Measurements from ENCODE around the gene FDPS.
"Not testable (repeated sequence)": the region's sequence is repeated elsewhere in the genome, so short reads cannot be mapped to it uniquely, and the experiment has no call there.

The FDPS gene

DNA sequence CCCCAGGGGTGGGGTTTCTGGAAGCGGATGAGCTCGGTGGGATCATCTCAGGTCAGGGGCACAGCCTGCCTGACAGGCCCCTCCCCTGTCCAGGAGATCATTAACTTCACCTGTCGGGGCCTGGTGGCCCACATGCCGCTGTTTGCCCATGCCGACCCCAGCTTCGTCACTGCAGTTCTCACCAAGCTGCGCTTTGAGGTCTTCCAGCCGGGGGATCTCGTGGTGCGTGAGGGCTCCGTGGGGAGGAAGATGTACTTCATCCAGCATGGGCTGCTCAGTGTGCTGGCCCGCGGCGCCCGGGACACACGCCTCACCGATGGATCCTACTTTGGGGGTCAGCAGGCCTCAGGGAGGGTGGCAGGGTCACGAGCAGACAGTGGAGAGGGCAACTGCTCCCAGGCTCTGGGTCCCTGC, 23.0 kb upstream of the FDPS start:
- no peak for DNase-seq (ENCODE audit: low read depth in 2 of 2)

DNA sequence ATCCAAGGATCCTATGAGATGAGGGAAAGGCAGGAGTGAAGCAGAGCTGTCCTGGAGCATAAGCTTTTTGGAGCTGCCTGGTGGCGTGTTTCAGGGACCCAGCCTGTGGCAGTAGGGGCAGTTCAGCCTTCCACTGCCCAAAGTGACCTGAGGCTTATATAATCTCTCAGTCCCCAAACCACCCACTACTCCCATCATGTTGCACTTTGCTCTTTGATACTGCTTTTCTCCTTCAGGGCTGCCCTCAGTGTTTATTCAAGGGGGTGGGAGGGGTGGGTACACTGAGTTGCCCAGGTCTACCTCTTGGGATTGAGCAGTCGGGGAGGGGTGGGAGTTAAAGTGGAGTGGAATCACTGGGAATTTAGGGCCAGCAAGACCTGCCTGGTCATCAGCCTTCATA, 22.1 kb upstream of the FDPS start:
- no peak for DNase-seq (ENCODE audit: low read depth in 2 of 2)

DNA sequence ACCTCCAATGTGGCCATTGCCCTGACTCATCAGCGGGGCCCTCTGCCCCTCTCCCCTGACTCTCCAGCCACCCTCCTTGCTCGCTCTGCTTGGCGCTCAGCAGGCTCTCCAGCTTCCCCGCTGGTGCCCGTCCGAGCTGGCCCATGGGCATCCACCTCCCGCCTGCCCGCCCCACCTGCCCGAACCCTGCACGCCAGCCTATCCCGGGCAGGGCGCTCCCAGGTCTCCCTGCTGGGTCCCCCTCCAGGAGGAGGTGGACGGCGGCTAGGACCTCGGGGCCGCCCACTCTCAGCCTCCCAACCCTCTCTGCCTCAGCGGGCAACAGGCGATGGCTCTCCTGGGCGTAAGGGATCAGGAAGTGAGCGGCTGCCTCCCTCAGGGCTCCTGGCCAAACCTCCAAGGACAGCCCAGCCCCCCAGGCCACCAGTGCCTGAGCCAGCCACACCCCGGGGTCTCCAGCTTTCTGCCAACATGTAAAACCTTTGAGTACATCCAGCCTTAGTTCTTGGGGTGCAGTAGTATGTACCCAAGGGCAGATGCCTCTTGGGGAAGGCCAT, 20.6 kb upstream of the FDPS start:
- DNase-seq (ENCODE audit: low read depth in 2 of 2): no peak

DNA sequence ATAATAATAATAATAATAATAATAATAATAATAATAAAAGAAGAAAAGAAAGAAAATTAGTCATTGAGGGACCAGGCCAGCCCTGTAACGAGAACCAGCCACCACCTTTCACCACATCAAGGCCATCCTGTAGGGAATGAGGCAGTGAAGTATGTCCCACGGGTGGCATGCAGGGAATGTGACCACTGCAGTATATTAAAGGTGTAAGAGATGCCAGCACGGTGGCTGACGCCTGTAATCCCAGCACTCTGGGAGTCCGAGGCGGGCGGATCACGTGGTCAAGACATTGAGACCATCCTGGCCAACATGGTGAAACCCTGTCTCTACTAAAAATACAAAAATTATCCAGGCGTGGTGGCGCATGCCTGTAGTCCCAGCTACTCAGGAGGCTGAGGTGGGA, 17.7 kb upstream of the FDPS start:
- DNase-seq (ENCODE audit: low read depth in 2 of 2): not testable (repeated sequence)

DNA sequence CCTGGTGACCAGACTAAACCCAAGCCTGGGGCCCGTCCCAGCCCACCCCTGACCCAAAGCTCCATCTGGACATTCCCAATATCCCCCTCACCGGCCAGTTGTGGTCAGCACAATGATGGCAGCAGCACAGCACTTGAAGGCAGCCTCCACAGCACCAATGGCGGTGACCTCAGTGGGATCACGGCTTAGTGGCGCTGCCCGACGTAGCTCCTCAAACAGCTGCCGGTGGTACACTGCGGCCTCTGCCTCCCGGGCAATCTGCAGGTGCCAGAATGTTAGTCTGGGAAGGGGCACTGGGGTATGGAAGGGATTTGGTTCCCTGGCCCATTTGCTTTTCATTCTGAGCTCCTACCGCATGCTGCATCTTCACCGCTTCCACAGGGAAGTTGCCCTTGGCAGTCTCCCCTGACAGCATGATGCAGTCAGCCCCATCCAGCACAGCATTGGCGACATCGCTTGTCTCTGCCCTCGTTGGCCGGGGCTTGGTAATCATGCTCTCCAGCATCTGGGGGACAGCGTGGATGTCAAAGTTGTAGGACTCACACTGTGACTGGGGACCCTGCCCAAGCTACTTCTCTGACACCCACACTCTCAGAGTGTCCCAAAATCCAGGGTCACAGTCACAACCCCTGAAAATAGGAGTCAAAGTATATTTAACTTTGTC, 15.4 kb upstream of the FDPS start:
- DNase-seq (ENCODE audit: low read depth in 2 of 2): no peak

DNA sequence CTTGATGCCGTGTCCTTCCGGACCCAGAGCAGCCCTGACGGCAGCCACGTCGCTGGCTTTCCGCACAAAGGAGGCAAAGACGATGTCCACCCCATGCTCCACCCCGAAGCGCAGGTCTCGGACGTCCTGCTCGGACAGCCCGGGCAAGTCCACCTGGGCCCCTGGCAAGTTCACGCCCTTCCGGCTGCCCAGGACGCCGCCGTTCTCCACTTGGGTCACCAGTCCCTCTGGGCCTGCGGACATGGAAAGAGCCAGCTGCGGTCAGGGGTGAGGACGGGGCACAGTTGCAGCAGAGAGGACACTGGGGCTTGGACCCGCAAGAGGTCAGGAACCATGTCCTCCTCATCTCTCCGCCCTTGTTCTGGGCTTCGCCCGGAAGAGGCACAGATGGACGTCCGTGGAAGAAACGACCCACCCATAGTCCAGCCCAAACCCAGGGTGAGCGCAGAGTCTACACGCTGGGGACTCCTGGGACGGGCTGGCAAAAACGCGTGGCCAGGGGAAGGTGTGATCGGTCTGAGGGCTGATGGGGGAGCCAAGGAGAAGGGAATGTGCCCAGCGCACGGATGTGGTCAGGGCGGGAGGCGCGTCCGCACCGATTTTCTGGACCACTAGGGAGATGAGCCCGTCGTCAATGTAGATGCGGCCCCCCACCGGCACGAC, 14.0 kb upstream of the FDPS start:
- no peak for DNase-seq (ENCODE audit: low read depth in 2 of 2)

DNA sequence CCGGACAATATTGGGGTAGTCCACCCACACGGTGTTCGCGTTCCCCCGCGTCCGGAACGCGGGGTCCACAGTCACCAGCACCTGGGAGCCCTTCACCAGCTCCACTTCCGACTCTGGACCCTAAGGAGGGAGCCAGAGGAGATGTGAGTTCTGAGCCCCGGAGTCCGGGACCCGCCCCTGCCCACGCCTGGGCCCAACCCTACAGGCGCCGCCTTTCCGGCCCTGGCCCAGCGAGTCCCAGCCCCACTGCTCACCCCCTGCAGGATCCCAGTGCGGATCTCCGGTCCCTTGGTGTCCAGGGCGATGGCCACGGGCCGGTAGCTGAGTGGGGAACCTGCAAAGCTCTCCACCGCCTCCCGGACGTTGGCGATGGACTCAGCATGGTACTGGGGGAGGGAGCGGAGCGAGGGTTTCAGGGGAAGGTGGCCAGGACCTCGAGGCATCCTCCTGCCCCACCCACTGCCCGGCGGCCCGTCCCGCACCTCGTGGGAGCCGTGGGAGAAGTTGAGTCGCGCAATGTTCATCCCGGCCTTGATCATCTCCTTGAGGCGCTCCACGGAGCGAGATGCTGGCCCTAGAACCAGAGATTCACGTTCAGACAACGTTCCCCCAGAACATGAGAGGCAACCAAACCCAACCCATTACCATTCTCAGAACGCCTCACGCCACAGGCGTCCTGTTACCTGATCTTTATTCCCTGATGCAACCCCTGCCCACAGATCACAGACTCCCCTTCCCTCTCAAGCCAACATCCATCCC, 13.3 kb upstream of the FDPS start:
- DNase-seq (ENCODE audit: low read depth in 2 of 2): no peak

DNA sequence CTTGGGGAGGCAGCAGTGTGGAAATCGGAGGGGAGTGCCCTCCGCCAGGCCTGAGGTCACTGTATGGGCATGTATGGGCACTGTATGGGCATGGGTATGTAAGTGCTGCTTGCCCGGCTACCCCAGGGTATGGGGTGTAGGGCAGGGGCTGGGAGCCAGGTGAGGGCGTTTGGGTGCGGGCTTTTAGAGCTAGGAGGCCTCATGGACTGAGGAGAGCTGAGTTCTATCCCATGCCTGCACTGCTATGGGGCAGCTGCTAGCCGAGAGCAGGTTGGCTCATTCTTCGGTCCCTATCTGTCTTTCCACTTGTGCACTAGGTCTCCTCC, 12.8 kb upstream of the FDPS start:
- no peak for DNase-seq (ENCODE audit: low read depth in 2 of 2)

DNA sequence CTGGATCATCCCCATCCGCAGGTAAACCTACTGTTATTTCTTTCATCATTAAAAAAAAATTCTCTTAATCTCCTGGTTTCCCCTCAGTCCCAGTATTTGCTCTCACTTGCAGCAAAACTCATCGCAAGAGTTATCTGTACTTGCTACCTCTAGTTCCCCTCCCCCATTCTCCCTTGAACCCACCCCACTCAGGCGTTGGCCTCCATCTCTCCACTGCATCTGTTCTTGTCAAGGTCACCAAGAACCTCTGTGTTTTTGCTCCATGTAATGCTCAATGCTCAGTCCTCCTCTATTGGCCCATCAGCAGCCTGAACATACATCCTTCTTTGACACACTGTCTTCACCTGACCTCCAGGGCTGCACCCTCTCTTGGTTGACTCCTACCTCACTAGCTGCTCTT, 12.0 kb upstream of the FDPS start:
- no peak for DNase-seq (ENCODE audit: low read depth in 2 of 2)

DNA sequence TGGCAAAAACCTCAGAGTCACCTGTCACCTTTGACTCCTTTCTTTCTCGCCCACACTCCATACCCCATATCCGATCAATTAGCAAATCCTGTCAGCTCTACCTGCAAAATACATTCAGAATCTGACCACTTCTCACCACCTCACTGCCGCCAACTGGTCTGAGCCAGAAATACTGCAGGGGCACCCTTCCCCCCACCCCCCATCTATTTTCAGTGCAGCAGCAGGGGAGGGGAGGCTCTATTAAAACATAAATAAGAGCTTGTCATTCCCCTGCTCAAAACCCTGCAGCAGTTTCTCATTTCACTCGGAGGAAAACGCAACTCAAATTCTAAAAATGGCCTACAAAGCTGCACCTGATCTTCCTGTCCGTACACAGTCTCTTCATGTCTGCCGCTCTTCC, 11.3 kb upstream of the FDPS start:
- DNase-seq (ENCODE audit: low read depth in 2 of 2): no peak

DNA sequence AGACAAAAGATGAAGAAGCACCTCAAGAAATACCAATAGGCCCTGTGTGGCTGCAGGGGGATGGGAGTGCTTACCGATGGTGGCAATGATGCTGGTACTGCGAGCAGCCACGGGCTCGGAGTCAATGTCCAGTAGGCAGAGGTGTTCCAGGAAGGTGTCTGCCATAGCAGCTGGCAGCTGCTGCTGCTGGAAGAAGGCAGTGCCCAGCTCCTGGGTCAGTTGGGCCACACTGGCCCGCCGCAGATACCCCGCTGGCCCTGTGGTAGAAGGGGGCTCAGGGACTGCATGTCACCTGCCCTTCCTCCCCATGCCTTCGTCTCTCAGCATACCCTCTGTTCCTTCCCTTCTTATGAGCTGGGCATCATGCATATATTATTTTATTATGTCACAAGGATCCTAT, 8.6 kb upstream of the FDPS start:
- DNase-seq (ENCODE audit: low read depth in 2 of 2): no peak

DNA sequence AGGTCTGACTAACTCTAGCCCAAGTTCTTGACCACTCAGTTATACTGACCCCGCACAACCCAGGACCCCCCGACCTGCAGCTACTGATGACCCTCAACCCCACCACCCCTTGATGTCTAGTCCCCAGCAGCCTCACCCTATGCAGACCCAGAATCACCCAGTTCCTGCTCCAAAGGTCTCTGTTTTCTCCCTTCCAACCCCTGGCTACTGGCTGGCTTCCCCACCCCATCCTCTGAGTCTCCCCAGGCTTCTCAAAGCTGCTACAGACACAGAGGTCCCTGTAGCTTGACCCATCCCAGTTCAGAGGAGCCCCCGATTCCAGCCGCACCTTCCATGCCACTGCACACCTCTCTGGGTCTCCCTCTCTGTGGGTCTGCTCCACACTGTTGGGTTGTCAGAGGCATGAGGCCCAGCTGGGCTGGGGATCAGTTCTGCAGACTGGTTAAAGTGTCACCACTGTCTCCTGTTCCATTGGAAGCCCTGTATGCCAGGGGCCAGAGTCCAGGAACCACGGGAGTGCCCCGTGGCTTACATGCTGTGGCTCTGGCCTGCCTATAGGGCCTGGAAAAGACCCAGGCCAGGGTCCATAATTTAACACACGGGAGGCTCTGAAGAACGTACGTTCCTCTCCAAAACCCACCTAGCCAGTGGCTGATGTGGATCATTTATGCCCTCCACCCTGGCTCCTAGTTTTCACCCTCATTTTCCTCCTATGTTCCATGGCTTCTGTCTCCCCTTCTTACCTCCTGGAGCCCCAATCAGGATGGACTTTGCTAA, 7.9 kb upstream of the FDPS start:
- no peak for DNase-seq (ENCODE audit: low read depth in 2 of 2)

DNA sequence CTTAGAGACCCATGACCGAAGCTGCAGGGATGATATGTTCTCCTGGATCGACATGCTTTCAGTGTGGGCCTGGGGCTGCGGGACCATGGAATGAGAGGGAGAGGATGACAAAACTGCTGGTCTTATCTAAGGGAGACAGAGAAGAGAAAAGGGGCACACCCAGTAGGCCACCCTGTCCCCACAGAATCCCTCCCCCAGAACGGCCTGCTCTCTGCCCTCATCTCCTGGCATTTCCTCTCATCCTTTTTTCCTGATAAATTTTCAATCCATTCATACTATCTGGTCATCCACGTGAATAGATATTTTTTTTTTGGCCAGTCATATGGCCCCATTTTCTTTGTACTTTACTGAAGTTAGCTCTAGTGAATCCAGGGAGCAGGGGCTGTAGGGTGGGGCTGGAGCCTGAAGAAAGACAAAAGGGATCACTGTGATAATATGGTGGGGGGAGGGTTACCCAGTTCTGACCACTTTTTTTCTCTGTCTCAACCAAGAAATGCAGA, 7.3 kb upstream of the FDPS start, which contains the start of gene PKLR:
TSS of gene PKLR (minus strand) at position 97 of the 500 bp plus-strand sequence. CDS start at position 54, 43 bp downstream.
- DNase-seq (ENCODE audit: low read depth in 2 of 2): no peak

DNA sequence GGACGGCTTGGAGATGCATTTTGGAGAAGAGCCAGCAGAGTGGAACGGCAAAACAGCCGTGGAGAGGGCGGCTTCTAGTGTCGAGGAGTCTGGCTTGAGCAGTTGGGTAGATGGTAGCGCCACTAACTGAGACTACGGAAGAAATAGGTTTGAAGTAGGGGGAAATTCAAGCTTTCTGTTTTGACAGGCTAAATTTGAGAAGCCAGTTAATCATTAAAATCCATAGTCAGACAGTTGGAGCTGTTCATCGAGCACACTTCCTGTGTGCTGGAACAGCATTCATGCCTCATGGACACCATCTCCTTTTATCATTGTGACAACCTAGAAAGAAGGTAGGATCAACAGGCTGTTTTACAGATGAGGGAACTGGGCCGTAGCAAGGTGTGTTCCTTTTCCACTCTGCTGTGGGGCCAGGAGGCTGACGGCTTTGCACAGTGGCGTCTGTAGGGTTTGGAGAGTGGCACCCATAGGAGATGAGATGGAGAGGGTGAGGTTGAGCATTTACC, 4.1 kb upstream of the FDPS start:
- DNase-seq (ENCODE audit: low read depth in 2 of 2): no peak

DNA sequence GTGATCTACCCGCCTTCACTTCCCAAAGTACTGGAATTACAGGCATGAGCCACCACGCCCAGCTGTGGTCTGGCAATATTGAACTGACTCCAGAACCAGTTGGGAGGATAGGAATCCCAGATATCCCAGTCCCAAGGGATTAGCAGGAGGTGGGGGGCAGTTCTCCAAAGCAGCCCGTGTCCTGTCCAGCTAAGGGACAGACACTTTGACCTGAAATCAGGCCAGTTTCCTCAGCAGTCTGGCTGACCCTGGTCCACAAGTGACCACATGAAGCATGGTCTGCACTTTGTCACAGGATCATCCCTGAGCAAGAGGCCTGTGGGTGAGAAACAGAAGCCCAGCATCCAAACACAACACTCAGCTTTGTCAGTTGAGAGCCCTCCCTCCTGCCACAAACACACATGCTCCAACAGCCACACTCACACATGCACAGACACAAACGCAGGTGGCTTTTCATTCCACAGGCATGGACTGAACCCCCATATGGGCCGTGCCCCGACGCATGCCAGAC, 2.7 kb upstream of the FDPS start:
- DNase-seq (ENCODE audit: low read depth in 2 of 2): no peak

DNA sequence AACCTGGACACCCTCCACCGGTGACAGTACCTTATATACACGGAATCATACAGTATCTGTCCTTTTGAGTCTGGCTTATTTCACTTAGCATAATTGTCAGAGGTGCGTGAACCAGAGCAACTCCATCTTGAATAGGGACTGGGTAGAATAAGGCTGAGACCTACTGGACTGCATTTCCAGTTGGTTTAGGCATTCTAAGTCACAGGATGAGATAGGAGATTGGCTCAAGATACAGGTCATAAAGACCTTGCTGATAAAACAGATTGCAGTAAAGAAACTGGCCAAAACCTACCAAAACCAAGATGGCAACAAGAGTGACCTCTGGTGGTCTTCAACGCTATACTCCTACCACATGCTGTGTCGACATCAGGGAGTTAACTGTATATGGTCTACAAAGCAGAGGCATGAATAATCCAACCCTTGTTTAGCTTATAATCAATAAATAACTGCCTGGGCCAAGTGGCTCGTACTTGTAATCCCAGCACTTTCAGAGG, 1.4 kb upstream of the FDPS start:
- no peak for DNase-seq (ENCODE audit: low read depth in 2 of 2)

DNA sequence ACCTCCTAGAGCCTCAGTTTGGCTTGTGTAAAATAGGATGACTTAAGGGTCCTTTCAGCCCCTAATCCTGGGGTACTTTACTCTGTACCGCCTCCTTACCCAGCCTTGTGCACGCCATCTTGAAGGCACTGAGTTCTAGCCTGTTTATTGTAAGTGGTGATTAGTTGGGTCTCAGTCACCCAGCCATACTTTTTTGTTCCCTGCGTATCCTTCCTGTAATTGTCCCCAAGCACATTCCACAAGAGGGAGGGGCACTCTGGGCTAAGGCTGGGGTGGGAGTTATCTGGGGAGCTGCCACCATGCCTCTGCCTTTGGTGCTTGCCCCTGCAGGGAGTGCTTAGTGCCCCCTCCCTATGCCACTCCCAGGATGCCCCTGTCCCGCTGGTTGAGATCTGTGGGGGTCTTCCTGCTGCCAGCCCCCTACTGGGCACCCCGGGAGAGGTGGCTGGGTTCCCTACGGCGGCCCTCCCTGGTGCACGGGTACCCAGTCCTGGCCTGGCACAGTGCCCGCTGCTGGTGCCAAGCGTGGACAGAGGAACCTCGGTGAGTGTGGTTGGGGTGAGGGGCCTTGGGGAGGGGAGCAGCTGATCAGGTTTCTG, 856 bp downstream of the FDPS start:
- no peak for DNase-seq (ENCODE audit: low read depth in 2 of 2)

DNA sequence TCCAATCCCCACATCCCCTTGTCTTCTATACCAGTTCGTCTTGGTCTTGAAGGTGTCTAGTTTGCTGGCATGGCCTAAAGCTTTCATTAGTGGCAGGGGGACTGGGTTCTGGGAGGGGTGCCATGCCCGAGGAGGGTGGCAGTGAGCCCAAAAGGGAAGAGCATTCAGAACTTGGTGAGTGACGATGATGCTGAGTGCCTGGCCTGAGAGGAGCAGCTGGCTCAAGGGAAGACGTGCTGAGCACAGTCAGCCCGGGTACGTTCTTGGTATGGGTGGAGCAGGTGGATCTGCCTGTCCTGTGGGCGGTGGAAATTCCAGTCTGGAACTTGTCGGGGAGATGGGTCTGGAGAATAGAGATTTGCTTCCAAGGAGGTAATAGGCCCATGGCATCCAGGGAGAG, 4.6 kb downstream of the FDPS start:
- no peak for DNase-seq (ENCODE audit: low read depth in 2 of 2)

DNA sequence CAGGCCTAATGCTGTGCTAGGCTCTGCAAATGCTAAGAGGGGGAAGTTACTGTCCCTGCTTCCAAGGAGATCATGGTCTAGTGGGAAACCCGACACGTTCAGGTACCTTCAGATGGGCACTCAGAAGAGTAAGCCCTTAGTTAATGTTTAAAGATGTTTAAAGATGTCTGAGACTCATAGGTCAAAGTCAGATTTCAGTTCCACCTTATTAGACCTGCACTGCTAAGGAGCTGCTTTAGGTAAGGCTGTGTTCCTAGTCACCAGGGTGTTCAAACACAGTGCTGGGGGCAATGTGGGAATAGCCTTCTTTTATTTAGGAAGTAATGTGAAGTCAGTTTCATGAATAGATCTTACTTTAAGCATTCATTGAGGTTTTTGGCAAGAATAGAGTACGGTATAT, 8.3 kb downstream of the FDPS start:
- no peak for DNase-seq (ENCODE audit: low read depth in 2 of 2)

DNA sequence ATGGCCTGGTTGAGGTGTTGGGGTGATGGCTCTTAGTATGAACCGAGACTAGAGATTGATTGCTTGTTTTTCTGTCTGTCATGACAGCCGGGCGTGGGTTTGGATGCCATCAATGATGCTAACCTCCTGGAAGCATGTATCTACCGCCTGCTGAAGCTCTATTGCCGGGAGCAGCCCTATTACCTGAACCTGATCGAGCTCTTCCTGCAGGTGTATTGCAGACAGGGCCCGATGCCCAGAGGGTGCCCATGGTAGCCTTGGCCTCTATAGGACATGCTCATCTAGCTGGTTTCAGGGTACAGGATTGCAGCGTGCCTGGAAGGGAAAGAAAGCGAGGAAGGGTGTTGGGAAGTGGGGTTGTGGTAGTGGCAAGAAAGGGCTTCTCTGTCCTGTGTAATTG, 9.4 kb downstream of the FDPS start:
- DNase-seq (ENCODE audit: low read depth in 2 of 2): no peak

DNA sequence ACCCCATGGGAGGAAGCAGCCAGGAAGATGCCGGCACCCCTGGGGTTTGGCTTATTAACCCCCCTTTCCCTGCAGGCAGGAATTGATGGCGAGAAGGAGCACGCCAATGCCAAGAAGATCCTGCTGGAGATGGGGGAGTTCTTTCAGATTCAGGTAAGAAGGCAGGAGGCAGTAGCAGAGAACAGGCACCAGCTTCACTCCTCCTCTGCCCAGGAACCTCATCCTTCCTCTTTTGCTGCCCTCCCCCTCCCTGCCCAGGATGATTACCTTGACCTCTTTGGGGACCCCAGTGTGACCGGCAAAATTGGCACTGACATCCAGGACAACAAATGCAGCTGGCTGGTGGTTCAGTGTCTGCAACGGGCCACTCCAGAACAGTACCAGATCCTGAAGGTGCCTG, 10.9 kb downstream of the FDPS start:
- no peak for DNase-seq (ENCODE audit: low read depth in 2 of 2)

Data from stimulated activated CD8-positive, alpha-beta memory T cell treated with anti-CD3 and anti-CD28 coated beads, Interleukin-7, amount 100 ng/mL, for 4 hours (primary cell).